ENCODE data around the gene PRR11. TPM values are rescaled to one million over a fixed set of nuclear protein-coding genes. Genes with fewer than 3 reads are reported as not detected.

The PRR11 gene
- total RNA-seq, 6 experiments from 2014 or later: 30.8 to 78.9 (median 72.7) TPM

- H3K4me3 Mint-ChIP-seq: no peak overlapping the region; the same call in 1 of the 2 replicates
- no peak for TF ChIP-seq CTCF (IDR thresholded peaks at IDR 0.05)
- peaks cover 4% of the 10 kb centered on the region; the same call in 1 of the 2 replicates for H3K36me3 Mint-ChIP-seq (ENCODE audit: low read depth)
- DNase-seq: no peak
- no peaks in the 10 kb centered on the region for H3K9me3 Mint-ChIP-seq
- peaks cover 53% of the 10 kb centered on the region for H3K4me1 Mint-ChIP-seq (ENCODE audit: low read depth)
- H3K27me3 Mint-ChIP-seq (ENCODE audit: insufficient read depth): no peaks in the 10 kb centered on the region
- H3K27ac Mint-ChIP-seq: peak overlapping the region; percentile 85; the same call in 1 of the 2 replicates
Measured at GRCh38 chr17:59151591-59151990, 4.0 kb upstream of the PRR11 start.

GRCh38 chr17:59152925-59153324 lies 2.6 kb upstream of the PRR11 start:
- H3K9me3 Mint-ChIP-seq: no peaks in the 10 kb centered on the region
- no peak for DNase-seq
- no peak overlapping the region for H3K4me3 Mint-ChIP-seq
- peaks cover 4% of the 10 kb centered on the region; the same call in 1 of the 2 replicates for H3K36me3 Mint-ChIP-seq (ENCODE audit: low read depth)
- no peaks in the 10 kb centered on the region for H3K27me3 Mint-ChIP-seq (ENCODE audit: insufficient read depth)
- H3K27ac Mint-ChIP-seq: no peak overlapping the region
- peaks cover 59% of the 10 kb centered on the region for H3K4me1 Mint-ChIP-seq (ENCODE audit: low read depth)
- TF ChIP-seq CTCF (IDR thresholded peaks at IDR 0.05): no peak

- Mint-ChIP-seq H3K27me3 (ENCODE audit: insufficient read depth) (no peaks in the 10 kb centered on the region), H3K27ac (no peak overlapping the region), H3K36me3 (ENCODE audit: low read depth) (peaks cover 4% of the 10 kb centered on the region; the same call in 1 of the 2 replicates), H3K4me1 (ENCODE audit: low read depth) (peaks cover 66% of the 10 kb centered on the region), H3K4me3 (no peak overlapping the region), H3K9me3 (no peaks in the 10 kb centered on the region)
- no peak for TF ChIP-seq CTCF (IDR thresholded peaks at IDR 0.05)
- no peak for DNase-seq
Measured at GRCh38 chr17:59154292-59154720, 1.2 kb upstream of the PRR11 start.

GRCh38 chr17:59154721-59155438 lies 666 bp upstream of the PRR11 start, which contains the start of gene SKA2:
SKA2 (minus strand) TSS chr17:59155186; CDS start chr17:59155163, 23 bp downstream.
- H3K9me3 Mint-ChIP-seq: no peaks in the 10 kb centered on the region
- no peak for TF ChIP-seq CTCF (IDR thresholded peaks at IDR 0.05)
- no peak within 1 kb of the TSS for H3K27ac Mint-ChIP-seq
- peaks cover 66% of the 10 kb centered on the region for H3K4me1 Mint-ChIP-seq (ENCODE audit: low read depth)
- peaks cover 4% of the 10 kb centered on the region; the same call in 1 of the 2 replicates for H3K36me3 Mint-ChIP-seq (ENCODE audit: low read depth)
- H3K27me3 Mint-ChIP-seq (ENCODE audit: insufficient read depth): no peaks in the 10 kb centered on the region
- no peak within 1 kb of the TSS for H3K4me3 Mint-ChIP-seq
- no peak for DNase-seq

GRCh38 chr17:59160157-59161025 lies 4.8 kb downstream of the PRR11 start:
- 0 out of 2 replicates have a peak overlapping the region, but pooled peaks have one; percentile 43 for H3K4me3 Mint-ChIP-seq
- H3K27ac Mint-ChIP-seq: peak overlapping the region; percentile 59
- H3K4me1 Mint-ChIP-seq (ENCODE audit: low read depth): peaks cover 45% of the 10 kb centered on the region
- H3K9me3 Mint-ChIP-seq: no peaks in the 10 kb centered on the region
- H3K27me3 Mint-ChIP-seq (ENCODE audit: insufficient read depth): peaks cover 1% of the 10 kb centered on the region; the same call in 1 of the 2 replicates
- TF ChIP-seq CTCF (IDR thresholded peaks at IDR 0.05): no peak
- H3K36me3 Mint-ChIP-seq (ENCODE audit: low read depth): peaks cover 4% of the 10 kb centered on the region; the same call in 1 of the 2 replicates
- DNase-seq: no peak
